Ecto neural progenitor cell (in vitro differentiated cells): ENCODE results near the gene NRP1.
"Not testable (repeated sequence)": the region's sequence is repeated elsewhere in the genome, so short reads cannot be mapped to it uniquely, and the experiment has no call there.

Source experiments
- DNase-seq: peaks from one replicate; pipeline ENCODE4 v3.0.0-alpha.2; 2018; ENCODE audit warnings: low spot score

Gene NRP1

DNA sequence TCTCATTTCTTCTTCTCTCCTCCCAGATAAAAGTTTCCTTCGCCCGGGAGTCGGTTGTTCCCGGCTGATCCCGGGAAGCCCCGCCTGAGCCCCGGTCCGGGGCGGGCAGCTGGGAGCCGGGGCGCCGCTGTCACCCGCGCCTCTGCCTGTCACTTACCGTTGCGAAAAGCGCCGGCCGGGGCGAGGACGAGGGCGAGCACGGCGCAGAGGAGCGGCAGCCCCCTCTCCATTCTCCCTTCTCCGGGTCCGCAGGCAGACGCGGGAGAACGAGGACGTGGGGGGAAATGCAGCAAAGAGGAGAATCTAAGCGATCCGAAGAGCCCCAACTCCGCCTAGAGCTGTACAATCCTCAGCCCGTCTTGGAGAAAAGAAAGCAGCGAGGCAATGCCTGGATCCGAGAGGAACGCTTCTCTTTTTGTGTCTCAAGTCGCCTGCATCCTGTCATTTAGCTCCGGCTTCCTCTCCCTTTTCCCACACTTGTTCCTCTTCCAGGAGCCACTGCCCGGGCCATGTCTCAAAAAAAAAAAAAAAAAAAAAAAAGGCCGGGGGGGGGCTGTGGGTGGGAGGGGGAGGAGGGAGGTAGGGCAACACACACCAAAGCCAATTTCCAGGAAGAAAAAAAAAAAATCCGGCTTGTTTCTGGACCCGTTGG, at the start of gene NRP1:
NRP1 (minus strand) TSS at position 515 of the 652 bp plus-strand sequence; CDS start at position 230, 285 bp downstream.
- DNase-seq, result peak; percentile 70

DNA sequence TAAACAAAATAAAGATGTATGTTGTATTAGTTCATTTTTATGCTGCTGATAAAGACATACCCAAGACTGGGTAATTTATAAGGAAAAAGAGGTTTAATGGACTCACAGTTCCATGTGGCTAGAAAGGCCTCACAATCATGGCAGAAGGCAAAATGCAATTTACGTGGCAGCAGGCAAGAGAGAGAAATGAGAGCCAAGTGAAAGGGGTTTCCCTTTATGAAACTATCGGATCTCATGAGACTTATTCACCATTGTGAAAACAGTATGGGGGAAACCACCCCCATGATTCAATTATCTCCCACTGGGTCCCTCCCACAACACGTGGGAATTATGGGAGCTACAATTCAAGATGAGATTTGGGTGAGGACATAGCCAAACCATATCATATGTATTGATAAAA, 49.7 kb upstream of the NRP1 start:
- DNase-seq, result not testable (repeated sequence)

DNA sequence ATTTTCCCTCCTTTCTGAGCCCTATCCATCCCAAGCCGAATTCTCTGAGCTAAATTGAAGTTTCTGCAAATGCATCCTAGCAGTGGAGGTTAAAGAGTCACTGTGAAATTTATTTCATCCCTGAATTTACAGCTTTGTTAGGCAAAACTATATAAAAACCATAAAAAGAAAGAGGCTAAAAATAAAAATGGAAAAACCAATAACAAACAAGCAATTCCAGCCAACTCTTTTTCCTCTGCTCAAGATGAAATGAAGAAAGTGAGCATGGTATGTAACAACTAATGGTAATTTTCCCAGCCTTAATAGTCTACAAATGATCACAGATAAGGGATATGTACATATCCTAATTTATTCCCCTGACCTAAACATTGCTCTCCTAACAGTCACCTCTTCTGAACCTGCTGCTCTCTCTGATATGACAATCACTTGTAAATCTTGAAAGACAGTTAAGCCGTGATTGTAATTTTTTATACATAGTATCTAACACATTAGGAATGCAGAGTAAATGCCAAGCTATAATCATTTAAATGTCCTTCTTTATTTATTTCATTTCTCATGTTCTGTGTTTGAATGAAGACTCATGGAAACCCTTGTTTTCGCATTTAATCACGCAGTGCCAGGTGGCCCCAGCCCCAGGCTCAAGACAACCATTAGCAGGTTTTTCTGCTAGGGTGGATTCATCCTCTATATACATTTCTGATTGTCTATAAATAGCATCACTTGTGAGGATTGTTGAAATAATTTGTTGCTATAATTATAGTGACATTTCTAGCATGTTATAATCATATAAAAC, 48.6 kb upstream of the NRP1 start:
- DNase-seq, result no peak

DNA sequence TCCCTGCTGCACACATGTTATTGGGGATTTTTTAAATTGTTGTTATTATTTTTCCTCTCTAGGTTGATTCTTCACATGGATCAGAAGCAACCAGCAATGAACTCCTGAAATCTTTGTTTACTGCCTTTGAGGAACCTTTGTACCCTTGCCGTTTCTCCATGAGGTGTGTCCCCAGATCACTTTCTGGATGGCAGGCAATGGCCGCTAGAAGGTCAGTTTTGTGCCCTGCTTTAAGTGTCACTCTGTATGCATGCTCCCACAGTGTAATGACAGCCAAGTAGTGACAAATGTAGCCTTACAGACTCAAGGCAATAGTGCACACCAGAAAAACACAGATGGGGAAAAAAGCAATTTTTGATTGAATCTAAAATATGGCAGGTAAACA, 47.7 kb upstream of the NRP1 start:
- DNase-seq, result no peak

DNA sequence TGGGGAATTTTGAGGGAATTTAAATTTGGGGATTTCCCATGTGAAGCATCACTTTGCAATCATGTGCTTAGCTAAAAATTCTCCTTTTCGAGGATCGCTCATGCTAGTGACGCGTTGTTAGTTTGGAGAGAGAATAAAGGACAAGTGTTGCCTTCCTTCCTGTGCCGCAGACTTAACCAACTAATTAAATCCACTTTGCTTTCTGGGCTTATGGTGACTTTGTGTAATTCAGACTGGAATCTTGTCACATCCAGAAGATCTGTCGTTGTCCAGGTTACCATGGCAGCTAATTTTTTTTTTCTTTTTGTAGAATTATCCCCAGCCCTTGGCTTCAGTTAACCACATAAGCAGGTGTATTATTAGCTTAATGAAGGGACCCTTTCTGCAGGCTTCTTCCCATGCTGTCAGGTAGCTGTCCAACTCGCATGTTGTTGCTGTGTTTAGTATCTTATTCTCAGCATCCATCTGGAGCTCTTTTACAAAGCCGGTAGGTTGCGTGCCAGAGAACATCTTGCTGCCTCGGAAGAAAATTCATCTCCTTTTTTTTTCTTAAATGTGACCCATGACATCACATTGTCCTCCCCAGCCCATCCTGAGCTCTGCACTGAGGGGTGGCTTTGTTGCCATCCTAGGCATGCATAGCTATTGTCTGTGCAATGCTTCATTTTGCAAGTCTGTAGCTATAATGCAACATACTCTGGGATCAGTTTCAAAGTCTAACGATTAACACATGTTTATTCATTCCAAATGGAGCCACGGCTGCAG, 47.2 kb upstream of the NRP1 start:
- no peak for DNase-seq

DNA sequence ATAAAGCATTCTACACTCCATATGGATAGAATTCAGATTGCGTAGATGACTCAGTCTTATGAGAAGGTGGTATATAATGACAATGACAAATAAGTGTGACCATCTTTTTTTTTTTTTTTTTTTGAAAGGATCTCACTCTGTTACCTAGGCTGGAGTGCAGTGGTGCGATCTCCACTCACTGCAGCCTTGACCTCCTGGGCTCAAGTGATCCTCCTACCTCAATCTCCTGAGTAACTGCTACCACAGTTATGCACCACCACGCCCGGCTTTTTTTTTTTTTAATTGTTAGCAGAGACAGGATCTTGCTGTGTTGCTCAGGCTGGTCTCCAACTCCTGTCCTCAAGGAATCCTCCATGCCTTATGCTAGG, 43.2 kb upstream of the NRP1 start:
- DNase-seq, result no peak

DNA sequence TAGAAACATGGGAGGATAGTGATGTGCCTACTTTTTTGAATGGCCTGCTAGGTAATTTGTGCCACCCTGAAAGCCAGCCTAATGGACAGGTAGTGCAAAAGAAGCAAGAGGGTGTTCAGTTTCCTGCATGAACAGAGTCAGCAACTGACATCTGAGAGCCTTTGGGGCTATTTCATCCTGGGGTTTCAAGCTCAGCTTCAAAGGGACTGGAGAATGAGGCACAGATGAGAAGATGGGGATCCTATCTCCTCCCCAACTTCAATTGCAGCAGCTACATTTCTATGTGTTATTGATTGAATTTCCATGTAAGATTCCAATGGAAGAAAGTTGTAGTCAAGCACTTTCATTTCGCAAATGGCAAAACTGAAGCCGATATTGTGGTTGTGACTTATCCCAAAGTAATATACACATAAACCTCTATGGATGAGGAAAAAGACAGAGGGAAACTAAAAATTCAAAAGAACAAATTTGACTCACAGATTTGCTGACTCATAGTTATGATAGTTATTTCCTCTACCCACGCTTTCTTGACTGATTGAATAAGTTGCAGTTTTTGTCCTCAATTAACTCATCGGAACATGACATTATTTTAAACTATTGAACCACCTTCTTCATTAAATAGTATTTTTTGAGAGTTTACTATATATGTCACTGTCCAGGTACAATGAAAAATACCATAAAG, 42.6 kb upstream of the NRP1 start:
- no peak for DNase-seq

DNA sequence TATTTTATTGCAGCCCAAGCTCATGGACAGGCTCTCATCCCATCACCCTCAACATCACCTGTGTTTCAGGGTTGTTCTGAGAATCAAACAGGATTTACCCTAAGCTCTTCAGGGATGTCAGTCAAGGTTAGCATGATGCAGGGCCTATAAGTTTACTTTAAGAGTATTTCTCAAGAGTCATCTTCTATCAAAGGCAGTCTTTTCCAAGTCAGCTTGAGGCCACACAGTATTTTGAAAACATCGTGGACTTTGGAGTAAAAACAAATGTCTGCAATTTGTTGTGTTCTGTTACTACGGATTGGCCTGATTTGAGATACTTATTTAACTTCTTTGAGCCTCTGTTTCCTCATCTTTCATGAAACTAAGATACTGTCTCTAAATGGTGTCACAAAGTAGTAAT, 42.0 kb upstream of the NRP1 start:
- no peak for DNase-seq

DNA sequence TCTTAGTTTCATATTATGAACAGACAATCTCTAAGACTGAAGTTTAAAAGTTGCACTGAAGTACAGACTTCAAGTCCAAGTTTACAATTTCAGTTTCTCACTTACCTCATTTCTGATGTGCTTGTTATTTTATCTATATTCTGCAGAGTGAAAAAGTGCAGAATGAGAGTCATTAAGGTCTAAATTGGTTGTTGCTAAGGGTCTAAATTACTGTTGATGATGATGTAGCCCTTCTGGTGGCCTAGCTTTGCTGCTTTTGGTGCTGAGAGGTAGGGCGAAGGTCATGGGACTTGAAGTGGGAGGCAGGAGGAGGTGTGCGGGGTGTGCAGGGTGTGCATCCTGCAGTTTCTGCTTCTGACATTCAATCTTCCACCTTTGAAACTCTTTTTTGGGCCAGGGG, 38.8 kb upstream of the NRP1 start:
- no peak for DNase-seq

DNA sequence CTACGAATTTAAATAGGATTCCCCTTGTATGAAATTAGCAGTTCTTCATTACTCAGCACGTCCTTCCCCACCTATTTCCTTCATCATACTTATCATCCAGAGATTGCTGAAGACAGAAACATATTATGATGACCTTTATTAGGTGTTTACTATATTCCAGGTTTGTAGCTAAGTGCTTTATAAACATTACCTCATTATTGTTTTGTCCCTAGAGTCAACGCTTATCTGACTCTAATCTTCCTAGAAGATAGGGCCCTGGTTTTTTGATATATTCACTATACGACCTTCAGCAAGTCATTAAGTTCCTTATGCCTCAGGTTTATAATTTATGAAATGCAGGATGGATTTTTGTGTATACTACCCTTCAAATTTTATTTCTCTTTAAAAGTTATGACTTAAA, 36.8 kb upstream of the NRP1 start:
- DNase-seq, result no peak

DNA sequence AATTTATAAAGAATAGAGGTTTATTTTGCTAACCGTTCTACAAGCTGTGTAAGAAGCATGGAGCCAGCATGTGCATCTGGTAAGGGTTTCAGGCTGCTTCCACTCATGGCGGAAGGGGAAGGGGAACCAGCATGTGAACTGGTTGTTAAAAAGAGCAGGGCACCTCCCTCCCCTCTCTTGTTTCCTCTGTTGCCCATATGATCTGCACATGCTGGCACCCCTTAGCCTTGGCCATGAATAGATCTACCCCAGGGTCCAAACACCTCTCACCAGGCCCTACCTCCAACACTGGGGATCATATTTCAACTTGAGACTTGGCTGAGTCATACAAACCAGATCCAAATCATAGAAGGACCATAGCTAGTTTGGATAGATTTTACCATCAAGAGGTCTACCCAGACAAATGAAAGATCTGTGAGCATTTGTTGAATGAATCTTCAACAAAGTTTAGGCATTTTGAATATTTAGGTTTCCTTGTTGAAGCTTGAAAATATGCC, 36.0 kb upstream of the NRP1 start:
- no peak for DNase-seq

DNA sequence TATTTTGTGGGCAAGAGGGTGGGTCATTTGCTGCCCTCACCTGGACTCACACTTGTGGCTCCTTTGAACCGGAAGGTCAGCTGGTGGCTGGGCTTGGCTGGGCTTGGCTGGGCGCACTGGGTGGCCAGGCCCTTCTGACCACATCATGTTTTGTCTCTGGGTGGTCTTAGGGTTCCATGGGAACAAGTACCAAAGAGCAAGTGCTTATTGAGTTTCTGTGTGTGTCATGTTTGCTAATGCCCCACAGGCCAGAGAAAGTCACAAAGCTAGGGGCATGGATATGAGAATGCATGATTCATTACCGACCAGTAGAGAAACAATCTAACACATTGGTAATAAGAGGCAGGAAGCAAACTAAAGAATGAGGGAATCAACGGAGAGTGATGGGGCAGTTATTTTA, 33.6 kb upstream of the NRP1 start:
- DNase-seq, result no peak

DNA sequence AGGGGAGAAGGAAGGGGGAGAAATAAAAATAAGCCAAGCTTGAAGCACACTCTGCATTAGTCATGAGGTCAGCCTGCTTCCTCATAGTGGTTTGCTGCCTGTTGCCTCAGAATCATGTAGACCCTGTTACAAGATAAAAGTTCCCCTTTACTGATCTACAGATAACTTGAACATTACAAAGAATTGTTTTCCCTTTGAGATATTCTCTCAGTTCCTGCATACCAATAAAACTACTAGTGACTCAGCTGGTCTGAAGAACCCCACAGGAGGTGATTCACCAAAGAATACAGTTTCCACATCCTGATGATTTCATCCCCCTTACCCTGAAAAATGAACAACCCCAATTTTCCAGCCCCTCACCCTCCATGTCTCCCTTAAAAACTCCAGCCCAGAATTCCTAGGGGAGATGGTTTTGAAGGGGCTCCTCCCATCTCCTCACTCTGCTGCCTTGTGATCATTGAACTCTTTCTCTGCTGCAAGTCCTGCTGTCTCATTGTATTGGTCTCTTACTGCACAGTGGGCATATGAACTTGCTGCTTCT, 31.5 kb upstream of the NRP1 start:
- no peak for DNase-seq

DNA sequence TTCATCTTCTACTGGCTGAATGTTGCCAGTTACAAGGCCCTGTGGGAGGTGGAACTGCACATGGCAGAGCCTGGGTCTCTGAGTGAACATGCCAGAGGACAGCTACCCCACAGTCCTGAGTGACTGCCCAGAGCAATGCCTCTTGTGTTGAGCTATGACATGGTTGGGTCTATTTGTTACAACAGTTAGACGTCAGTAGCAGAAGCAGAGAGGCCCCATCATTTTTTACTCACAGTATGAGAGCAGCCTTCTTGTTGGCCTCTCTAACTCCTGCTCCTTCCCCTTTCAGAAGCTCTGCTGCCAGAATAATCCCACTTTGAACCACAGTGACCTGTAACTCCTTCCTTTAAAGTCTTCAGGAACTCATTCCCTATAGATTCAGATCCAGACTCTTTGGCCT, 30.8 kb upstream of the NRP1 start:
- DNase-seq, result no peak

DNA sequence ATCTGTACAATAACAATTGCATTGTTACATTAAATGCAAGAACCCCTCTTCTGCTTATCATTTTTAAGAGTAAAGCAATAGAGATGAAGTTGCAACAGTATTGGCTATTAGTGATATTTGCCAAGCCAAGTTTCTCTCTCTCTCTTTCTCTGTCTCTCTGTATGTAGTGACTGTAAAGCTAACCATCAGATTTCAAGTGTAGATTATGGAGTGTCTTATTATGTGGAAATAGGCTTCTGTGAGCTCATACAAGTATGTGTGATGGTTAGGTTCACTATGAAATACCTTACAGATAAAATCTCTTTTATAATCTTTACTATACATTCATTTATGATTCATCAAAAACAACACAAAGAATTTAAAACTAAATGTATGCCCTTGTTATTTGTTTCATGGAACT, 28.6 kb upstream of the NRP1 start:
- no peak for DNase-seq

DNA sequence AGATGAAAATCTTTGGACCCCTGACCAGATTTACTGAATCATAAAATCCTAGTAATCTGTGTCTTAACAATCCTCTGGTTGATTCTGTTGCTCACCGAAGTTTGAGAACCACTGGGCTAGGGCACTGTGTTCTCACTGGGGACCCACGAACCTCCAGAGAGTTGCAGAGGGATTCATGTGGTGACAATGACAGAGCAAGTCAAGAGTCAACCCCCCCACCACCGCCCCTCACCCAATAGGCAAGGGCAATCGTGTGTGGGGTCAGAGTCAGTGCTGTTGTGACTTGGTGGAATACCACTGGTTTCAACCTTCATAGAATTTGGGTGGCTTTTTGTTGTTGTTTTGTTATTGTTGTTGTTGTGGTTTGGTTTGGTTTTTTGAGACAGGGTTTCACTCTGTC, 23.5 kb upstream of the NRP1 start:
- DNase-seq, result no peak

DNA sequence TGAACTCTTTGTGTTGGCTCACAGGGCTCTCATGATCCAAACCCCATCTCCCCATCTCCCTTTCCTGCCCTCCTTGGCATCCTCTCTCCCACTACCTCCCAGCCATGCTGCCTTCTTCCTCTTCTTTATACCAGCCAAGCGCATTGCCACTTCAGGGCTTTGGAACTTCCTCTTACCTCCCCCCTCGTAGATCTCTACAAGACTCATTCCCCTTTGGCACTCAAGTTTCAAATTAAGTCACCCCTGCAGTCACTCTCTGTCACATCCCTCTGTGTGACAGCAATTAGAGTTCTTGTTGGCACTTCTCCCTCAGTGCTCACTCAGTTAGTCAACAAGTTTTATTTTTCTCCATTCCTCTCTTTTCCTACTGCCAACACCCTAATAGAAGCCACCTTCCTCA, 20.8 kb upstream of the NRP1 start:
- DNase-seq, result no peak

DNA sequence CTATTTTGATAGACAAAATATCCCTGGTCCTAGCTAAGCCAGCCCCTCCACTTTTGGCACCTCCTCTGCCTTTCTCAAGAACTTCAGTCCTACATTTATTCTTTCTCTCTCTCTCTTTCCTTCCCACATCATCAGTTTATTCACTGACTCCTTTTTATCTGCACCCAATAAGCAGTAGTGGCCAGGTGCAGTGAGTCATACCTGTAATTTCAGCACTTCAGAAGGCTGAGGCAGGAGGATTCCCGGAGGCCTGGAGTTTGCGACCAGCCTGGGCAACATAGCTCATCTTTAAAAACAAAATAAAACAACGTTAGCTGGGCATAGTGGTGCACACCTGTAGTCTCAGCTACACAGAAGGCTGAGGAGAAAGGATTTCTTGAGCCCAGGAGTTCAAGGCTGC, 19.4 kb upstream of the NRP1 start:
- DNase-seq, result no peak

DNA sequence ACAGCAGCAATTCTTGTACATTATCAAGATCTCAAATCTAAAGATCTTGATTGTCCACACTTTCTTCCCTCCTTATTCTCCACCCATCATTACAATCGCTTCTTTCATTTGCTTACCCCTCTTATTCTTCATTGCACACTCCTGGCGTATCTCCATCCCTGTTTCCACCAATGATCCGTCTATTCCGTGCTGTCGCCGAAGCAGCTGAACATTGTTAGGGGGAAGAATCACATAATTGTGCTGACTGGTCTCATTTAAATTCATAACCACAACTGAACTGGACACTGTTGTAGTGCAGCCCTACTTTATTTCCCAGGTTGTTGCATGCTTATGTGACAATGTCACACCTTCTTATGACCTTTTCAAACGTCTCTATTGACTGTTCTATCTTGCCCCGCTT, 18.9 kb upstream of the NRP1 start:
- no peak for DNase-seq

DNA sequence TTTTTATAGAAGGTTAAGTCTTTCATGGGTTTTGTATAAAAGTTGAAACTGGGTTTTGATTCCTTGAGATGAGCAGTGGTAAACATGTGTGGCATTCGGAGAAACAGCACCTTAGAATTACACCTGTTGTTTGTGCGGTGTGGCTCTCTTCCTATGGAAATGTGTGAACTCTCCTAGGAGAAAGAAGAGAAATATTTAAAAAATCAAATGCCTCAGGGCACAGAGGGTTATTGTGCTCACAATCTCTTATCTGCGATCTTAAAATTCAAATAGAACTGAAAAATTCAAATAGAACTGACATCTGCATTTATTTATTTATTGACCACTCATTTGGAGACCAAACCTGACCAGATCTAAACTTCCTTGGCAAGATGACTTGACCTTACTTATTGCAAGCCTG, 18.1 kb upstream of the NRP1 start:
- no peak for DNase-seq

DNA sequence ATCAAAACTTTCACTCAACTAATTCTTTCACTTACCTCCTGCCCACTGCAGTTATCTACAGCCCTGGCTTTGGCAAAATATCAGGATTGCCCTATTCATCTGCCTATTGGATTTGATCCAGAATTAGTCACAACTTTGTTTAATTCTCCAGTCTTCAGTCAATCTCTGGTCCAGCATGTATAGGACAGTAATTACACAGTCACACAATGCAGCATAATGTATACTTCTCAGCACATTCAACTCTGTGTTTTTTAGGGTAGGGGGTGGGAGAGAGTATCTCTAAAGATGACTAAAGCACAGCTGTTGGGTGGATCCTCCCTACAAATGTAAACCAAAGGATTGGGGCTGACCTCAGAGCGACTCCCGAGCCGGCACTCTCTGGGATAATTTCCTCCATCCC, 17.7 kb upstream of the NRP1 start:
- DNase-seq, result no peak

DNA sequence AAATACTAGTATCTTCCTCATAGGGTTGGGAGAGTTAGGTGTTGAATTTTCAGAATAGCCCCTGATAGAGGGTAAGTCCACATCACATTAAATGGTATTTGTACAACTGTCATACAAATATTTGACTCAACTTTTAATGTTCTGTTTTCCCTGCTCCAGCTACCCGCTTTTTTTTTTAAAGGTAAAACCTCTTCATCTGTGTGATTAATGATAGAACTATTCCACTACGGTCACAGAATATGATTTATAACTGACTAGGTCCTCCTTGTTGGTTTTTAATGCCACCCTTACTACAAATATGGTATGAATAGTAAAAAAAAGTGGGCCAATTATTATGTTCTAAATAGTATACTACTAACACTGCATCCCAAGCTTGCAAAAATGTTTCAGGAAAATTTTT, 15.6 kb upstream of the NRP1 start:
- no peak for DNase-seq
